HEK293 (cell line): Measurements from ENCODE around the gene APOBR.

Source experiments
- KLF10 ChIP-seq: fragments of 450-650 bp; IDR thresholded peaks from 2 replicates; pipeline ENCODE4 v1.5.1; 2018; ENCODE audit warnings: missing biosample characterization, mild to moderate bottlenecking, missing genetic modification characterization
- ZBTB7A ChIP-seq: fragments of 450-650 bp; formaldehyde crosslinking; IDR thresholded peaks from 2 replicates; pipeline ENCODE4 v1.5.1; 2016; ENCODE audit warnings: low read depth, missing biosample characterization, missing genetic modification characterization
- ZNF324 ChIP-seq: fragments of 450-650 bp; formaldehyde crosslinking; IDR thresholded peaks from 2 replicates; pipeline ENCODE4 v1.5.1; 2016; ENCODE audit warnings: missing biosample characterization, missing genetic modification characterization
- ZNF707 ChIP-seq: fragments of 450-650 bp; formaldehyde crosslinking; IDR thresholded peaks from 2 replicates; pipeline ENCODE4 v1.5.1; 2016; ENCODE audit warnings: missing biosample characterization, missing genetic modification characterization
- TF ChIP-seq, protein P1 (sequence below): fragments of 450-650 bp; formaldehyde crosslinking; conservative IDR thresholded peaks from 2 replicates; pipeline ENCODE4 v1.5.1; 2016; ENCODE audit warnings: low read depth, missing biosample characterization, missing genetic modification characterization
- TF ChIP-seq, protein P2 (sequence below): fragments of 450-650 bp; formaldehyde crosslinking; IDR thresholded peaks from 2 replicates; pipeline ENCODE4 v1.5.1; 2016; ENCODE audit warnings: missing biosample characterization, missing genetic modification characterization
- TF ChIP-seq, protein P3 (sequence below): fragments of 450-650 bp; IDR thresholded peaks from 2 replicates; pipeline ENCODE4 v1.5.1; 2018; ENCODE audit warnings: missing biosample characterization, missing genetic modification characterization
- TF ChIP-seq, protein P4 (sequence below): fragments of 450-650 bp; formaldehyde crosslinking; IDR thresholded peaks from 2 replicates; pipeline ENCODE4 v1.5.1; 2017; ENCODE audit warnings: missing biosample characterization, mild to moderate bottlenecking, missing genetic modification characterization, moderate library complexity
- TF ChIP-seq, protein P5 (sequence below): fragments of 450-650 bp; formaldehyde crosslinking; IDR thresholded peaks from 2 replicates; pipeline ENCODE4 v1.5.1; 2016; ENCODE audit warnings: missing biosample characterization, missing genetic modification characterization

DNA sequence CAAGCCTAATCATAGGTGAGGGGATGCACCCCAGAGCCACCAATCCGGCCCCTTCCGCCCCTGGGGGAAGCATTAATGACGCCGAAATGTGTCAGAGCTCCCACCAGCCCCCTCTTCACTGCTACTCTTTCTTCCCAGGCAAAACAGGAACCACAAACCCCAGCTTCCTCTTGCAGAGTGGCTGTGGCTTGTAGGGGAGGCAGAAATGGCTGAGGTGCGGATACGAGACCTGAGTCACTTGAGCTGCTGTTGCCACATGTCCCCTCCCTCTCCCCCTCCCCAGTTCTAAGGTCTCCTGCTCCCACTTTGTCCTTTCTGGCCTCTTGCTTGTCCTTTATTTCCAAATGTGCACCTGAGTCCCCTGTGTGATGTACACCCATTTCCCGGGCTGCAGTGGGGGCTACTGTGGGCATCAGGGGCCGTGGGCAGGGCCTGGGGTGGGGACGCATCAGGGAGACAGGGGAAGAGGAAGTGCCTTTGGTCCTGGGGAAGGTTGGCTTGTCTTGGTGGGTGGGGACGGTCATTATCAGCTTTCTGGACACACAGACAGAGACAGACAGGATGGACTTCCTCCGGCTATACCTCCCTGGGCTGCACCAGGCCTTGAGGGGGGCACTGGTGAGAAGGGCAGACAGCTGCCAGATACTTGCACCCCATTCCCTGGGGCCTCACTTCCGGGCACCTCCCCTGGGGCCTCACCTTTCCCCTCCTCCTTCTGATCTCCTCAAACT, at the start of gene APOBR:
- TF ChIP-seq, protein P1, sequence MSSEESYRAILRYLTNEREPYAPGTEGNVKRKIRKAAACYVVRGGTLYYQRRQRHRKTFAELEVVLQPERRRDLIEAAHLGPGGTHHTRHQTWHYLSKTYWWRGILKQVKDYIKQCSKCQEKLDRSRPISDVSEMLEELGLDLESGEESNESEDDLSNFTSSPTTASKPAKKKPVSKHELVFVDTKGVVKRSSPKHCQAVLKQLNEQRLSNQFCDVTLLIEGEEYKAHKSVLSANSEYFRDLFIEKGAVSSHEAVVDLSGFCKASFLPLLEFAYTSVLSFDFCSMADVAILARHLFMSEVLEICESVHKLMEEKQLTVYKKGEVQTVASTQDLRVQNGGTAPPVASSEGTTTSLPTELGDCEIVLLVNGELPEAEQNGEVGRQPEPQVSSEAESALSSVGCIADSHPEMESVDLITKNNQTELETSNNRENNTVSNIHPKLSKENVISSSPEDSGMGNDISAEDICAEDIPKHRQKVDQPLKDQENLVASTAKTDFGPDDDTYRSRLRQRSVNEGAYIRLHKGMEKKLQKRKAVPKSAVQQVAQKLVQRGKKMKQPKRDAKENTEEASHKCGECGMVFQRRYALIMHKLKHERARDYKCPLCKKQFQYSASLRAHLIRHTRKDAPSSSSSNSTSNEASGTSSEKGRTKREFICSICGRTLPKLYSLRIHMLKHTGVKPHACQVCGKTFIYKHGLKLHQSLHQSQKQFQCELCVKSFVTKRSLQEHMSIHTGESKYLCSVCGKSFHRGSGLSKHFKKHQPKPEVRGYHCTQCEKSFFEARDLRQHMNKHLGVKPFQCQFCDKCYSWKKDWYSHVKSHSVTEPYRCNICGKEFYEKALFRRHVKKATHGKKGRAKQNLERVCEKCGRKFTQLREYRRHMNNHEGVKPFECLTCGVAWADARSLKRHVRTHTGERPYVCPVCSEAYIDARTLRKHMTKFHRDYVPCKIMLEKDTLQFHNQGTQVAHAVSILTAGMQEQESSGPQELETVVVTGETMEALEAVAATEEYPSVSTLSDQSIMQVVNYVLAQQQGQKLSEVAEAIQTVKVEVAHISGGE (tag by site-specific recombination) = no peak
- TF ChIP-seq ZNF707 (tag by site-specific recombination) (no peak), KLF10 (tag by site-specific recombination) (no peak), ZNF324 (tag by site-specific recombination) (no peak), ZBTB7A (no peak)
- TF ChIP-seq, protein P2, sequence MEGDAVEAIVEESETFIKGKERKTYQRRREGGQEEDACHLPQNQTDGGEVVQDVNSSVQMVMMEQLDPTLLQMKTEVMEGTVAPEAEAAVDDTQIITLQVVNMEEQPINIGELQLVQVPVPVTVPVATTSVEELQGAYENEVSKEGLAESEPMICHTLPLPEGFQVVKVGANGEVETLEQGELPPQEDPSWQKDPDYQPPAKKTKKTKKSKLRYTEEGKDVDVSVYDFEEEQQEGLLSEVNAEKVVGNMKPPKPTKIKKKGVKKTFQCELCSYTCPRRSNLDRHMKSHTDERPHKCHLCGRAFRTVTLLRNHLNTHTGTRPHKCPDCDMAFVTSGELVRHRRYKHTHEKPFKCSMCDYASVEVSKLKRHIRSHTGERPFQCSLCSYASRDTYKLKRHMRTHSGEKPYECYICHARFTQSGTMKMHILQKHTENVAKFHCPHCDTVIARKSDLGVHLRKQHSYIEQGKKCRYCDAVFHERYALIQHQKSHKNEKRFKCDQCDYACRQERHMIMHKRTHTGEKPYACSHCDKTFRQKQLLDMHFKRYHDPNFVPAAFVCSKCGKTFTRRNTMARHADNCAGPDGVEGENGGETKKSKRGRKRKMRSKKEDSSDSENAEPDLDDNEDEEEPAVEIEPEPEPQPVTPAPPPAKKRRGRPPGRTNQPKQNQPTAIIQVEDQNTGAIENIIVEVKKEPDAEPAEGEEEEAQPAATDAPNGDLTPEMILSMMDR (tag by site-specific recombination) = no peak
- TF ChIP-seq, protein P3, sequence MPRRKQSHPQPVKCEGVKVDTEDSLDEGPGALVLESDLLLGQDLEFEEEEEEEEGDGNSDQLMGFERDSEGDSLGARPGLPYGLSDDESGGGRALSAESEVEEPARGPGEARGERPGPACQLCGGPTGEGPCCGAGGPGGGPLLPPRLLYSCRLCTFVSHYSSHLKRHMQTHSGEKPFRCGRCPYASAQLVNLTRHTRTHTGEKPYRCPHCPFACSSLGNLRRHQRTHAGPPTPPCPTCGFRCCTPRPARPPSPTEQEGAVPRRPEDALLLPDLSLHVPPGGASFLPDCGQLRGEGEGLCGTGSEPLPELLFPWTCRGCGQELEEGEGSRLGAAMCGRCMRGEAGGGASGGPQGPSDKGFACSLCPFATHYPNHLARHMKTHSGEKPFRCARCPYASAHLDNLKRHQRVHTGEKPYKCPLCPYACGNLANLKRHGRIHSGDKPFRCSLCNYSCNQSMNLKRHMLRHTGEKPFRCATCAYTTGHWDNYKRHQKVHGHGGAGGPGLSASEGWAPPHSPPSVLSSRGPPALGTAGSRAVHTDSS (tag by site-specific recombination) = no peak
- TF ChIP-seq, protein P4, sequence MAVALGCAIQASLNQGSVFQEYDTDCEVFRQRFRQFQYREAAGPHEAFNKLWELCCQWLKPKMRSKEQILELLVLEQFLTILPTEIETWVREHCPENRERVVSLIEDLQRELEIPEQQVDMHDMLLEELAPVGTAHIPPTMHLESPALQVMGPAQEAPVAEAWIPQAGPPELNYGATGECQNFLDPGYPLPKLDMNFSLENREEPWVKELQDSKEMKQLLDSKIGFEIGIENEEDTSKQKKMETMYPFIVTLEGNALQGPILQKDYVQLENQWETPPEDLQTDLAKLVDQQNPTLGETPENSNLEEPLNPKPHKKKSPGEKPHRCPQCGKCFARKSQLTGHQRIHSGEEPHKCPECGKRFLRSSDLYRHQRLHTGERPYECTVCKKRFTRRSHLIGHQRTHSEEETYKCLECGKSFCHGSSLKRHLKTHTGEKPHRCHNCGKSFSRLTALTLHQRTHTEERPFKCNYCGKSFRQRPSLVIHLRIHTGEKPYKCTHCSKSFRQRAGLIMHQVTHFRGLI = no peak
- TF ChIP-seq, protein P5, sequence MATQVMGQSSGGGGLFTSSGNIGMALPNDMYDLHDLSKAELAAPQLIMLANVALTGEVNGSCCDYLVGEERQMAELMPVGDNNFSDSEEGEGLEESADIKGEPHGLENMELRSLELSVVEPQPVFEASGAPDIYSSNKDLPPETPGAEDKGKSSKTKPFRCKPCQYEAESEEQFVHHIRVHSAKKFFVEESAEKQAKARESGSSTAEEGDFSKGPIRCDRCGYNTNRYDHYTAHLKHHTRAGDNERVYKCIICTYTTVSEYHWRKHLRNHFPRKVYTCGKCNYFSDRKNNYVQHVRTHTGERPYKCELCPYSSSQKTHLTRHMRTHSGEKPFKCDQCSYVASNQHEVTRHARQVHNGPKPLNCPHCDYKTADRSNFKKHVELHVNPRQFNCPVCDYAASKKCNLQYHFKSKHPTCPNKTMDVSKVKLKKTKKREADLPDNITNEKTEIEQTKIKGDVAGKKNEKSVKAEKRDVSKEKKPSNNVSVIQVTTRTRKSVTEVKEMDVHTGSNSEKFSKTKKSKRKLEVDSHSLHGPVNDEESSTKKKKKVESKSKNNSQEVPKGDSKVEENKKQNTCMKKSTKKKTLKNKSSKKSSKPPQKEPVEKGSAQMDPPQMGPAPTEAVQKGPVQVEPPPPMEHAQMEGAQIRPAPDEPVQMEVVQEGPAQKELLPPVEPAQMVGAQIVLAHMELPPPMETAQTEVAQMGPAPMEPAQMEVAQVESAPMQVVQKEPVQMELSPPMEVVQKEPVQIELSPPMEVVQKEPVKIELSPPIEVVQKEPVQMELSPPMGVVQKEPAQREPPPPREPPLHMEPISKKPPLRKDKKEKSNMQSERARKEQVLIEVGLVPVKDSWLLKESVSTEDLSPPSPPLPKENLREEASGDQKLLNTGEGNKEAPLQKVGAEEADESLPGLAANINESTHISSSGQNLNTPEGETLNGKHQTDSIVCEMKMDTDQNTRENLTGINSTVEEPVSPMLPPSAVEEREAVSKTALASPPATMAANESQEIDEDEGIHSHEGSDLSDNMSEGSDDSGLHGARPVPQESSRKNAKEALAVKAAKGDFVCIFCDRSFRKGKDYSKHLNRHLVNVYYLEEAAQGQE = no peak
